COR-L47 (cell line): Measurements from ENCODE around the gene SUPT16H.
A peak's percentile ranks its signal among the peaks of the same experiment; 100 is the strongest.
"Not testable (repeated sequence)": the region's sequence is repeated elsewhere in the genome, so short reads cannot be mapped to it uniquely, and the experiment has no call there.

ENCODE experiments used
- DNase-seq: peaks from one replicate; lab custom pipeline; 2025; lab: John Stamatoyannopoulos, UW

The SUPT16H gene

DNA sequence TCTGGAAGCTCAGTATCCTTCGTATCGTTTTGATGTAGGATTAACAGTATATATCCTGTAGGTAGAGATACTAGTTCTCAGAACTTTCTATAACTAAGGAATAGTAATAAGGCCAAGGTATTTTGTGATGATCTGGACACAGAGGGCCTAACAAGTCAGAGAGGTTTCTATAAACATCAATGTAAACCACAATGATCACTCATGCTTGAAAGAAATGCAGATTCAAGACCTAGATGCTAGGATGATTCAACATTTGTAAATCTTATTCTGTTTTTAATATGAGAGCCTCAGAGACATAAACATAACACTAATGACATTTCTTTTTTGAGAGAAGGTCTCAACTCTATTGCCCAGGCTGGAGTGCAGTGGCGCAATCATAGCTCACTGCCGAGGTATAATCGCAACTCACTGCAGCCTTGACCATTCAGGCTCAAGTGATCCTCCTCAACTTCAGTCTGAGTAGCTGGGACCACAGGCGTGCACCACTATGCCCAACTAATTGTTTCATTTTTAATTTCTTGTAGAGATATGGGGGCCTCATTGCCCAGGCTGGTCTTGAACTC, 16.2 kb downstream of the SUPT16H start:
- no peak for DNase-seq

GRCh38 chr14:21356511-21356910, 27.3 kb downstream of the SUPT16H start:
- no peak for DNase-seq

DNA sequence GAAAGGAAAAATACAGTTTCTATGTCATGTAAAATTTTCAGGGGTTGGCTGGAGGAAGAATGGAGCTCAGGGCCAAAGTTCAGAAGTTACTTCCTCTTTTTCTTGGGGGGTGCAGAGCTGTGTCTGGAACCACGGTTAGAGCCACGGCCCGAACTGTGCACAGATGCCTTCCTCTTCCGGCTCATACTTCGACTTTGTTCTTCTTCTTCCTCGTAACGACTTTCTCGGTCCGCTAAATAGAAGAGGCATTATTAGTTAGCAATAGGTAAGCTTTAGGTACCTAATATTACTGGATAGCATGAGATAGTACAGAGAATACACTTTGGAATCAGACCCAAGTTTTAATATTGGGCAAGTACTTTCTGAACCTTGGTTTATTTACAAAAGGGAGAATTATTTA, 31.2 kb downstream of the SUPT16H start:
- DNase-seq, result no peak

- no peak for DNase-seq
Observed at GRCh38 chr14:21350539-21350938, 33.3 kb downstream of the SUPT16H start.

GRCh38 chr14:21347201-21347600, 36.6 kb downstream of the SUPT16H start:
- DNase-seq, result no peak

- no peak for DNase-seq
Observed at GRCh38 chr14:21346532-21347135, 37.2 kb downstream of the SUPT16H start.

- DNase-seq, result no peak
Observed at GRCh38 chr14:21343035-21343794, 40.6 kb downstream of the SUPT16H start.

- no peak for DNase-seq
Observed at GRCh38 chr14:21334202-21334906, 49.5 kb downstream of the SUPT16H start.

- no peak for DNase-seq
Observed at GRCh38 chr14:21332950-21333349, 50.9 kb downstream of the SUPT16H start.

DNA sequence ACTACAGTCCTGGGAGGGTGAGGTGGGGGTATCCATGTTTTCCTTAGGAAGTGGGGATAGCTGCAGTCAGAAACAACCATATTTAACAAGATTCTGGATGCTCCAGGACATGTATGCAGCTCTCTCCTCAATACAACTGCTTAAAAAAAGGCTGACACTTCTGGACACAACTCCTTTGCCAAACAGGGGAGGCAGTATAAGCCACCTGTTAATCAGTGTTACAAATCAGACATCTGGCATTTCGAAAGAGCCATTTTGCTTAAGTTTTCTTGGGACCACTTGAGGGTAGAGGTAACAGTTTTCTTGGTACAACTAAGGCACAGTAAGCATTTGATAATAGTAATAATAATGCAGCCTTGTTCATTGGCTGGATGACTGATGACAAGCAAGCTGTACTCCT, 56.8 kb downstream of the SUPT16H start:
- DNase-seq, result no peak

DNA sequence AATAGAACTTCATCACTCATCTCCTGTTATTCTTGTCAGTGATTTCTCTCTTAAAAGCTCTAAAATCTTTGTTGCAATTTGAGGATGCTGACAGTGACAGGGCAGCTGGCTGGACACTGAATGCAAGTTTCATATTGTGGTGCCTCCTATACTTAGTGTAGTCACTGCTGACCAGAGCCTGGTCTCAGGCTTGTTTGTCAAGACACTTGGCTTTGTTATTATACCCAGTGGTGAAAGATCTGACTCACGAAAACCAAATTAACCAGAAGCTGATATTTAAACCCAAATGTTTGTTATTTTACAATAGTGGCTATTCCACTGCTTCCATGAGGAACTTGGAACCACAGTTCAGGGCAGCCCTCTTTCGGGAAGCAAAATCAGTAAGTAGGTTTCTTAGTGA, 61.1 kb downstream of the SUPT16H start:
- no peak for DNase-seq

- no peak for DNase-seq
Observed at GRCh38 chr14:21320913-21321312, 62.9 kb downstream of the SUPT16H start.

DNA sequence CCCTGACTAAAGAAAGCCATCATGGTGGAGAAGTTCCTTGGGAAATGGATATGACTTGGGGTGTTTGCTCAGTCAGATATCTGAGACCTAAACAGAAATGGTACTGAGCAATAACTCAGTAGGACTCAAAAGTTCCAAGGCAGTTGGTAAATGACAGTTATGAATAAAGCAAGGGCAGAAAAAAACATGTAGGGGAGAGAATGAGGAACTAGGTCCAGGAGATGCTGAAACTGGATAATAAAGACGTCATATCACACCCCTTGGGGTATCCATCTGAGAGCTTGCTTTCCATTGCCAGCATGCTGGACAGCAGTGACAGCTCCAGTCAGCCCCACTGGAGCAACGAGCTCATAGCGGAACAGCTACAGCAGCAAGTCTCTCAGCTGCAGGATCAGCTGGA, 66.4 kb downstream of the SUPT16H start:
- no peak for DNase-seq

GRCh38 chr14:21313512-21313911, 70.3 kb downstream of the SUPT16H start:
- DNase-seq, result no peak

GRCh38 chr14:21311614-21312013, 72.2 kb downstream of the SUPT16H start:
- no peak for DNase-seq

GRCh38 chr14:21309956-21310355, 73.9 kb downstream of the SUPT16H start:
- DNase-seq, result no peak

DNA sequence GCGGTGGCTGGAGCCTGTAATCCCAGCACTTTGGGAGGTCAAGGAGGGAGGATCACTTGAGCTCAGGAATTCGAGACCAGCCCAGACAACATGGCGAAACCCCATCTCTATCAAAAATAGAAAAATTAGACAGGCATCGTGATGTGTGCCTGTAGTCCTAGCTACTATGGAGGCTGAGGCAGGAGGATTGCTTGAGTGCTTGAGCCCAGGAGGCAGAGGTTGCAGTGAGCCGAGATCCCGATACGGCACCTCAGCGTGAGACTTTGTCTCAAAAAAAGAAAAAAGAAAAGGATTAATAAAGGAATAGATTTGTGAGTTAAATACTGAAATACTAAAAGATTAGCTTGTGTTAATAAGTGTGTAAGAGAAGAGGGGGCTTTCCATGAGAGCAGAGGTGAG, 74.6 kb downstream of the SUPT16H start:
- no peak for DNase-seq

GRCh38 chr14:21308479-21309237, 75.2 kb downstream of the SUPT16H start:
- peak; percentile 94 for DNase-seq

DNA sequence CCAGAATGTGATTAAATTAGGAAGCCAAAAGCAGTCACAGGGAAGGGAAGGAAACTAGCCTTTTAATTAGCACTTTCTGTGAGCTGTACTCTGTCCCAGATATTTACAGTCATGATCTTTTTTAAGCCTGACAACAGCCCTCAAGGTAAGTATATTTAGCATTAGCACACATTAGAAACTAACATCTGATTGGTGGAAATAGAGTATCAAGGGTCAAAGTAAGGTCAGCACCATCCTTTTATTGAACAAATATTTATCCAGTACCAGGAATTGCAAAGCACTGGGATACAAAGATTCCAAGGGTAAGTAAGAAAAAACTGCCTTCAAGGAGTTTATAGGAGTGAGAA, 75.7 kb downstream of the SUPT16H start:
- no peak for DNase-seq

DNA sequence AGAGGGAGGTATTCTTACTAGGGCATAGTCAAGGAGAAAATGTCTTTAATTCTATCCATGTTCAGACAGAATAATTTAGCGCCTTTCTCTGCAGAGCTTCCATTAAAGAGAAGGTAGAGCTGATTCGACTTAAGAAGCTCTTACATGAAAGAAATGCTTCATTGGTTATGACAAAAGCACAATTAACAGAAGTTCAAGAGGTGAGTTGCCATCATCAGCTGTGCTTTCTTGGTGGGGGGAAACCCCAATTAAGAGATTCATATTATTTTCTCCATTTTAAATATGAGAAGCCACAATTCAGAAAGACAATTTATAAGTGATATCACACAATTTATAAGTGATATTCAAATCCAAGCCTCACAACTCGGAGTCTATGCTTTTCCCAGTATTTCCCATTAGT, 76.2 kb downstream of the SUPT16H start:
- no peak for DNase-seq

DNA sequence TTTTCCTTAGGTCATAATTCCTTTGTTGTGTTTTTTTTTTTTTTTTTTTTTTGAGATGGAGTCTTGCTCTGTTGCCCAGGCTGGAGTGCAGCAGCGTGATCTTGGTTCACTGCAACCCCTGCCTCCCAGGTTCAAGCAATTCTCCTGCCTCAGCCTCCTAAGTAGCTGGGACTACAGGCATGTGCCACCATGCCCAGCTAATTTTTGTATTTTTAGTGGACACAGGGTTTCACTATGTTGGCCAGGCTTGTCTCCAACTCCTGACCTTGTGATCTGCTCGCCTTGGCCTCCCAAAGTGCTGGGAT, 81.0 kb downstream of the SUPT16H start:
- not testable (repeated sequence) for DNase-seq

DNA sequence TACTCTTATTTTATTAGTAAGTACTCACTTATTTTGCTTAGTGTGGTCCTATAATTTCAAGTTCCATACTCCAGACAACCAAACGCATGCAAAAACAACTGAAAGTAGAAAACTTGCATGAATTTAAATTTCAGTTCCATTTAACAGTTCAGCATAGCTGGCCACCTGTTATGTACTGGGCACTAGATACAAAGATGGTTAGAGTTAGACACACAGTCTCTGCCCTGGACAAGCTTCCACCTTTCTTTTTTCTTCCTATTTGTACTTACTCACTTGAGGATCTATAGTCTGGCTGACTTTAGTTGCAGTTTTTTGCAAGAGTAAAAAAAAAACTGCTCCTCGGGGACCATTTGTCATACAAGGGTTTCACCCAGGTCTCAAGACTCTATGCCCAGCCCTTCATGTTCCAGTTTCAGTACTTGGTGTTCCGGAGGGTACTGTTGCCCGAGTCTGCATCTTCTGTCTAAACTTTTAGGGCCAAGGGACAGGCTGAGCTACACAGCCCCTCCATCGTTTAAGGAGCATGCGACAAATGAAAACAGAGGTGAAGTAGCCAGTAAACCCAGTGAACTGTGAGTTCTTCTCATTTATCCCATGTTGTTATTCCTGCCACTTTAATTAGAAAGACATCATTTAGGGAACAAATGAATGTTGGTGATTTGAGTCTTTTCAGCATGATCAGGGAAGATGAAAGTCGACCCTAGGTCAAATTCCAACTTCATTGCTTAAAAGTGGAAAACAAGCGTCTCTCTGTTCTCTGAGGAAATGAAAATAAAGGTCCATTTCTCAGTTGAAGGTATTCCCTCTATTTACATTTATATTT, 81.6 kb downstream of the SUPT16H start:
- DNase-seq, result no peak
